ENCODE measurements around the gene CMTM4.

Gene CMTM4

DNA sequence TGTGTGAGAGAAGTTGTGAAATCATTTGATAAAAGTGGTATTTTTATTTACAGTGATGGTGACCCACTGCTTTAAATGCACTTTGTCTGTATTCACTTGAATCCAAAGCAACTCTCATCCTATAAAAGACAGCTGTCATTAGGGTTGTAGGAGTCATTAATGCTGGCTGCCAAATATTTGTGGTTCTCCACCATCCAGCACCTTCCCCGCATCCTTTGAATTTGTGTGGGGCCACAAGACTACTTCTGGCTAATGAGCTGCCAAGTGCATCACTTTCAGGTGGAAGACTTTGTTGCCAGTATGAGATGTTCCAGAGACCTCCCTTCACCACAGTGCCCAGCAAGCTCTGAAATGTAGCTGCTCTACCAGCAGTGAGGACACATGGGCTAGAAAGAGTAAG lies 48.7 kb downstream of the CMTM4 start:
- Histone ChIP-seq H4K20me1 (ENCODE audit: insufficient read depth) (no peaks in the 10 kb centered on the region), H3K4me1 (ENCODE audit: low read depth, poor library complexity, severe bottlenecking) (peaks cover 18% of the 10 kb centered on the region), H3K27ac (no peak overlapping the region), H3K36me3 (ENCODE audit: insufficient read depth) (no peaks in the 10 kb centered on the region), H2AFZ (ENCODE audit: low read depth) (no peak overlapping the region), H3K79me2 (ENCODE audit: insufficient read depth, low read depth) (no peaks in the 10 kb centered on the region), H3K27me3 (ENCODE audit: insufficient read depth, low read depth) (no peaks in the 10 kb centered on the region), H3K4me3 (IDR thresholded peaks at IDR 0.05; ENCODE audit: insufficient read depth, low read depth, low read length) (no peak overlapping the region), H3K4me2 (no peak overlapping the region), H3K9ac (no peak overlapping the region)
- TF ChIP-seq CTCF (conservative IDR thresholded peaks at IDR 0.05; ENCODE audit: low read depth, low read length) = no peak

GRCh38 chr16:66641387-66641786 lies 55.2 kb downstream of the CMTM4 start:
- H3K27me3 ChIP-seq (ENCODE audit: insufficient read depth, low read depth) = no peaks in the 10 kb centered on the region
- no peak overlapping the region for H3K9ac ChIP-seq
- H3K4me1 ChIP-seq (ENCODE audit: low read depth, poor library complexity, severe bottlenecking) = no peaks in the 10 kb centered on the region
- H2AFZ ChIP-seq (ENCODE audit: low read depth) = no peak overlapping the region
- H4K20me1 ChIP-seq (ENCODE audit: insufficient read depth) = no peaks in the 10 kb centered on the region
- no peak overlapping the region for H3K4me2 ChIP-seq
- no peaks in the 10 kb centered on the region for H3K79me2 ChIP-seq (ENCODE audit: insufficient read depth, low read depth)
- no peak for TF ChIP-seq CTCF (conservative IDR thresholded peaks at IDR 0.05; ENCODE audit: low read depth, low read length)
- no peak overlapping the region for H3K4me3 ChIP-seq (IDR thresholded peaks at IDR 0.05; ENCODE audit: insufficient read depth, low read depth, low read length)
- H3K36me3 ChIP-seq (ENCODE audit: insufficient read depth) = no peaks in the 10 kb centered on the region
- no peak overlapping the region for H3K27ac ChIP-seq

- no peaks in the 10 kb centered on the region for H3K79me2 ChIP-seq (ENCODE audit: insufficient read depth, low read depth)
- H3K9ac ChIP-seq = no peak overlapping the region
- H3K4me2 ChIP-seq = no peak overlapping the region
- H2AFZ ChIP-seq (ENCODE audit: low read depth) = no peak overlapping the region
- H3K27me3 ChIP-seq (ENCODE audit: insufficient read depth, low read depth) = no peaks in the 10 kb centered on the region
- H3K4me1 ChIP-seq (ENCODE audit: low read depth, poor library complexity, severe bottlenecking) = no peaks in the 10 kb centered on the region
- TF ChIP-seq CTCF (conservative IDR thresholded peaks at IDR 0.05; ENCODE audit: low read depth, low read length) = no peak
- H3K27ac ChIP-seq = no peak overlapping the region
- no peaks in the 10 kb centered on the region for H4K20me1 ChIP-seq (ENCODE audit: insufficient read depth)
- no peaks in the 10 kb centered on the region for H3K36me3 ChIP-seq (ENCODE audit: insufficient read depth)
- no peak overlapping the region for H3K4me3 ChIP-seq (IDR thresholded peaks at IDR 0.05; ENCODE audit: insufficient read depth, low read depth, low read length)
Observed at GRCh38 chr16:66640724-66641314, 55.7 kb downstream of the CMTM4 start.

DNA sequence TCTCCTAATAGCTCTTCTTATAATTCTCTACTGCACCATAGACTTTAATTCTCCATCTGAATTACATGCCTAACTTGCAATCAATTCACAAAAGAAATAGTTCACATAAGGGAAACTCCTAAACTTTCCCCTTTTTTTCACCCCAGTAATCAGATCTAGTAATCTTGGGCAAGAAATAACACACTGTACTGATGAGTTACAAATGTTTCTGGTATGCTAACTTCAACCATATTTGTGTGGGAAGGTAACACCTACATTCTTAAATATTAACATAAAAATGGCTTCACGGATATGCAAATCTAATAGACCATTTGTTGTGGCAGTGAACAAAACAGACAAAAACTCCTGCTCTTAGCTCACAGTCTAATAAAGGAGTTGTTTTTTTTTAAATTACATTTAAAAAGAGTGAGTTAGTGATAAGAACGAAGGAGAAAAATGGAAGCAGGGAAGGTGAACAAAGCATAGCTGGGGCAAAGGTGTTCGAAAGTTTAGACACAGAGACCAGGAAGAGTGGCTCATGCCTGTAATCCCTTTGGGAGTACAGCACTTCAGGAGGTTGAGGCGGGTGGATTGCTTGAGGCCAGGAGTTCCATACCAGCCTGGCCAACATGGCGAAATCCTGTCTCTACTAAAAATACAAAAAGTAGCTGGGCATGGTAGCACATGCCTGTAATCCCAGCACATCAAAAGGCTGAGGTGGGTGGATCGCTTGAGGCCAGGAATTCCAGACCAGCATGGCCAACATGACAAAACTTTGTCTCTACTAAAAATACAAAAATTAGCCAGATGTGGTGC lies 57.3 kb downstream of the CMTM4 start:
- H3K27ac ChIP-seq = no peak overlapping the region
- no peak overlapping the region for H3K4me2 ChIP-seq
- no peaks in the 10 kb centered on the region for H4K20me1 ChIP-seq (ENCODE audit: insufficient read depth)
- no peak for TF ChIP-seq CTCF (conservative IDR thresholded peaks at IDR 0.05; ENCODE audit: low read depth, low read length)
- no peak overlapping the region for H3K9ac ChIP-seq
- no peak overlapping the region for H3K4me3 ChIP-seq (IDR thresholded peaks at IDR 0.05; ENCODE audit: insufficient read depth, low read depth, low read length)
- H3K36me3 ChIP-seq (ENCODE audit: insufficient read depth) = no peaks in the 10 kb centered on the region
- H3K27me3 ChIP-seq (ENCODE audit: insufficient read depth, low read depth) = no peaks in the 10 kb centered on the region
- no peak overlapping the region for H2AFZ ChIP-seq (ENCODE audit: low read depth)
- H3K4me1 ChIP-seq (ENCODE audit: low read depth, poor library complexity, severe bottlenecking) = no peaks in the 10 kb centered on the region
- no peaks in the 10 kb centered on the region for H3K79me2 ChIP-seq (ENCODE audit: insufficient read depth, low read depth)
